ENCODE data around the gene CUEDC1.
A peak's percentile ranks its signal among the peaks of the same experiment; 100 is the strongest.

CUEDC1 gene

GRCh38 chr17:57894848-57895247 lies 60.4 kb downstream of the CUEDC1 start:
- DNase-seq (ENCODE audit: low read depth), result no peak

GRCh38 chr17:57892820-57893595 lies 62.2 kb downstream of the CUEDC1 start:
- DNase-seq (ENCODE audit: low read depth), result no peak

- peak; percentile 55 for DNase-seq (ENCODE audit: low read depth)
Measured at GRCh38 chr17:57892146-57892819, 62.9 kb downstream of the CUEDC1 start.

- no peak for DNase-seq (ENCODE audit: low read depth)
Measured at GRCh38 chr17:57890857-57891232, 64.4 kb downstream of the CUEDC1 start.

- DNase-seq (ENCODE audit: low read depth), result no peak
Measured at GRCh38 chr17:57889892-57890856, 65.0 kb downstream of the CUEDC1 start.

- DNase-seq (ENCODE audit: low read depth), result no peak
Measured at GRCh38 chr17:57889252-57889651, 66.0 kb downstream of the CUEDC1 start.

GRCh38 chr17:57888311-57889216 lies 66.6 kb downstream of the CUEDC1 start:
- no peak for DNase-seq (ENCODE audit: low read depth)

GRCh38 chr17:57887161-57887560 lies 68.1 kb downstream of the CUEDC1 start:
- DNase-seq (ENCODE audit: low read depth), result no peak

- no peak for DNase-seq (ENCODE audit: low read depth)
Measured at GRCh38 chr17:57886020-57886419, 69.2 kb downstream of the CUEDC1 start.

GRCh38 chr17:57885148-57885915 lies 69.9 kb downstream of the CUEDC1 start:
- DNase-seq (ENCODE audit: low read depth), result no peak

- no peak for DNase-seq (ENCODE audit: low read depth)
Measured at GRCh38 chr17:57881783-57882351, 73.3 kb downstream of the CUEDC1 start.

- DNase-seq (ENCODE audit: low read depth), result no peak
Measured at GRCh38 chr17:57881143-57881542, 74.1 kb downstream of the CUEDC1 start.

GRCh38 chr17:57880086-57880456 lies 75.1 kb downstream of the CUEDC1 start:
- DNase-seq (ENCODE audit: low read depth), result no peak

GRCh38 chr17:57879437-57880085 lies 75.7 kb downstream of the CUEDC1 start:
- no peak for DNase-seq (ENCODE audit: low read depth)

GRCh38 chr17:57877803-57878377 lies 77.3 kb downstream of the CUEDC1 start:
- no peak for DNase-seq (ENCODE audit: low read depth)

- DNase-seq (ENCODE audit: low read depth), result no peak
Measured at GRCh38 chr17:57876866-57877237, 78.4 kb downstream of the CUEDC1 start.

GRCh38 chr17:57876023-57876865 lies 79.0 kb downstream of the CUEDC1 start:
- DNase-seq (ENCODE audit: low read depth), result no peak

GRCh38 chr17:57875290-57876022 lies 79.8 kb downstream of the CUEDC1 start:
- DNase-seq (ENCODE audit: low read depth), result no peak

Data from stimulated activated CD8-positive, alpha-beta memory T cell treated with anti-CD3 and anti-CD28 coated beads, Interleukin-12 subunit alpha, Interleukin-12 subunit beta, amount 100 ng/mL, for 4 hours (primary cell).